ENCODE results near the gene AFAP1L2. TPM values are rescaled to one million over a fixed set of nuclear protein-coding genes. Genes with fewer than 3 reads are reported as not detected.
A peak's percentile ranks its signal among the peaks of the same experiment; 100 is the strongest.

AFAP1L2 gene
- total and polyA plus RNA-seq, 4 experiments from 2014 or later: 0.50 to 4.3 (median 2.3) TPM

DNA sequence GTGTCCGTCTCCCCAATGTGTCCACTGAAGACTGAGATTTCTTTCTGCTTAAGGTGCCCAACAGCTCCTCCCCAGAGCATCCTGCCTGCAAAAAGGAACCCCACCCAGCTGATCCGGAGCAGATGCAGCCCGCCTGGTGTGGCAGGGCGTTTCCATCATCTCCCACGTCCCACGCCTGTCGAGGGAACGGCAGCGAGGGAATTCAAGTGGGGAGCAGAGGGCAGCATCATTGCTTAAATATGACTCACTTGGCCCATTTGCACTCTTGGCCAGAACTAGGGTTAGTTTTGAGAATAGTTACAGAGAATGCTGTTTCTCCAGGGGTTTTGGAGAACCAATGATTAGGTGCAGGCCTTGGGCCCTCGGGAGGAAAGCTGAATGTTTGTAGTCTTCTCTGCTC lies 144.5 kb downstream of the AFAP1L2 start:
- Mint-ChIP-seq H3K27me3 (peaks cover 0 to 2% of the 10 kb centered on the region in 2 donors), H3K36me3 (no peaks in the 10 kb centered on the region), H3K9me3 (no peaks in the 10 kb centered on the region), H3K4me3 (no peak overlapping the region), H3K27ac (peak overlapping the region in 1 of 7 donors; percentile 4), H3K4me1 (peaks cover 0 to 14% (median 3%) of the 10 kb centered on the region in 4 donors)
- no peaks in the 10 kb centered on the region for H3K27me3 ChIP-seq (ENCODE audit: insufficient read depth, low read length)
- intact Hi-C loops (cut with micrococcal nuclease): no loop called here
- no peak for DNase-seq
- H3K36me3 ChIP-seq (ENCODE audit: insufficient read depth, low read length): no peaks in the 10 kb centered on the region
- ChIA-PET CTCF (ENCODE audit: partially characterized antibody) (no interaction called here), POLR2A (ENCODE audit: partially characterized antibody) (no interaction called here)
- no peaks in the 10 kb centered on the region for H3K4me1 ChIP-seq (ENCODE audit: insufficient read depth, low read length)
- H3K4me3 ChIP-seq (ENCODE audit: low read length in 2 of 2): no peak overlapping the region
- H3K9me3 ChIP-seq (ENCODE audit: control insufficient read depth in 1 of 2, low read length in 2 of 2): no peaks in the 10 kb centered on the region
- H3K27ac ChIP-seq (ENCODE audit: low read depth, low read length): no peak overlapping the region

DNA sequence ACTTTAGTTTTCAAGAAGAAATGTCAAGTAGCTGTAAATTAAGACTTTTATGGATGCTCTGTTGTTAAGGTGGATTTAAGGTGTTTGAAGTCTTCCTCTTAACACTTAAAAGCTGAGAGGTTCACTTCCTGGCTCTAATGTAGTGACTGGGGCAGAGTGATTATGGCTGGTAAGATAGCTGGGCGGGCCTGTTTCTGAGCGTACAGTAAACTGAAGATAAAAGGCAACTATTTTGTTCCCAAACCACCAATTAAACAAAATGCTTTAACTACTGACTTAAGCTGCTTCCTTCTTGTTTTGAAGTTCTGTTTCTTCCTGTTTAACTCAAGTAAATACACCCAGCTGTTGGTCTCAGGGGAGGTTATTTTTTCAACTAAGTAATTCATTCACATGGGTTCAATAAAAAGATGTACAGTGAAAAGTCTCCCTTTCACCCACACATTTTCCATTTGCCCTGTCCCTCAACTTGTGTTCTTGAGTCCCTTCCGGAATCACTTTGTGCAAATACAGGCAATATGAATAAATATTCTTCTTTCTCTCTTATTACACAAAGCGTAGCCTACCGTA lies 145.9 kb downstream of the AFAP1L2 start:
- ChIA-PET POLR2A (ENCODE audit: partially characterized antibody) (no interaction called here), CTCF (ENCODE audit: partially characterized antibody) (no interaction called here)
- H3K4me3 Mint-ChIP-seq: peak overlapping the region in 1 of 8 donors; percentile 39
- no peaks in the 10 kb centered on the region for H3K36me3 Mint-ChIP-seq
- no peaks in the 10 kb centered on the region for H3K4me1 ChIP-seq (ENCODE audit: insufficient read depth, low read length)
- H3K4me1 Mint-ChIP-seq: peaks cover 0 to 14% (median 4%) of the 10 kb centered on the region in 4 donors
- no peaks in the 10 kb centered on the region for H3K9me3 Mint-ChIP-seq
- no peaks in the 10 kb centered on the region for H3K9me3 ChIP-seq (ENCODE audit: control insufficient read depth in 1 of 2, low read length in 2 of 2)
- H3K36me3 ChIP-seq (ENCODE audit: insufficient read depth, low read length): no peaks in the 10 kb centered on the region
- H3K27me3 ChIP-seq (ENCODE audit: insufficient read depth, low read length): no peaks in the 10 kb centered on the region
- H3K27ac ChIP-seq (ENCODE audit: low read depth, low read length): no peak overlapping the region
- intact Hi-C loops (cut with micrococcal nuclease): no loop called here
- H3K4me3 ChIP-seq (ENCODE audit: low read length in 2 of 2): no peak overlapping the region
- peak overlapping the region in 3 of 7 donors; percentile 0 to 67 (median 33) for H3K27ac Mint-ChIP-seq
- H3K27me3 Mint-ChIP-seq: peaks cover 0 to 2% of the 10 kb centered on the region in 2 donors
- peak in 1 of 5 donors; percentile 2 for DNase-seq

DNA sequence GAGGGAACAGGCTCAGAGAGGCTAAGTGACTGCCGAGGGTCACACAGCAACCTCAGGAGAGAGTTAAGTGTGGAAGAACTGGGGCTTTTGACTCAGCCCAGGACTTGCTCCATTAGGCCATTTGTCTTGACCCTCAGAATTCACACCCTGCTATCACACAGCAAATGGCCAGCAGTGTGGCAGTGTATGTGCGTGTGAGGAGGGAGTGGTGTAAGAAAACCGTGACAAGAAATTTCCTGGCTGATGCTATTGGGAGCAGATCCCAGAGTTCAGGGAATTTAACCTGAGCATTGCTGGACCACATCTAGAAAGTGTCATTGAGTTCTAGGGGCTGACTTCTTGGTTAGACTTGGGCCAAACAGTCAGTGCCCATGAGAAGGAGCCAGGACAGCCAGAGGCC lies 146.8 kb downstream of the AFAP1L2 start:
- Histone ChIP-seq H3K9me3 (ENCODE audit: control insufficient read depth in 1 of 2, low read length in 2 of 2) (no peaks in the 10 kb centered on the region), H3K4me3 (ENCODE audit: low read length in 2 of 2) (no peak overlapping the region), H3K36me3 (ENCODE audit: insufficient read depth, low read length) (no peaks in the 10 kb centered on the region), H3K4me1 (ENCODE audit: insufficient read depth, low read length) (no peaks in the 10 kb centered on the region), H3K27ac (ENCODE audit: low read depth, low read length) (no peak overlapping the region), H3K27me3 (ENCODE audit: insufficient read depth, low read length) (no peaks in the 10 kb centered on the region)
- Mint-ChIP-seq H3K9me3 (no peaks in the 10 kb centered on the region), H3K4me3 (no peak overlapping the region), H3K27me3 (peaks cover 0 to 4% of the 10 kb centered on the region in 2 donors), H3K4me1 (peaks cover 0 to 14% (median 4%) of the 10 kb centered on the region in 4 donors), H3K36me3 (no peaks in the 10 kb centered on the region), H3K27ac (no peak overlapping the region)
- intact Hi-C loops (cut with micrococcal nuclease): no loop called here
- no peak for DNase-seq
- ChIA-PET CTCF (ENCODE audit: partially characterized antibody) (no interaction called here), POLR2A (ENCODE audit: partially characterized antibody) (no interaction called here)

GRCh38 chr10:114256822-114257221 lies 147.5 kb downstream of the AFAP1L2 start:
- Mint-ChIP-seq H3K4me3 (no peak overlapping the region), H3K27ac (no peak overlapping the region), H3K27me3 (peaks cover 0 to 4% of the 10 kb centered on the region in 2 donors), H3K9me3 (no peaks in the 10 kb centered on the region), H3K36me3 (no peaks in the 10 kb centered on the region), H3K4me1 (peaks cover 0 to 14% (median 4%) of the 10 kb centered on the region in 4 donors)
- Histone ChIP-seq H3K4me3 (ENCODE audit: low read length in 2 of 2) (no peak overlapping the region), H3K4me1 (ENCODE audit: insufficient read depth, low read length) (no peaks in the 10 kb centered on the region), H3K27ac (ENCODE audit: low read depth, low read length) (no peak overlapping the region), H3K9me3 (ENCODE audit: control insufficient read depth in 1 of 2, low read length in 2 of 2) (no peaks in the 10 kb centered on the region), H3K36me3 (ENCODE audit: insufficient read depth, low read length) (no peaks in the 10 kb centered on the region), H3K27me3 (ENCODE audit: insufficient read depth, low read length) (no peaks in the 10 kb centered on the region)
- intact Hi-C loops (cut with micrococcal nuclease): no loop called here
- ChIA-PET POLR2A (ENCODE audit: partially characterized antibody) (no interaction called here), CTCF (ENCODE audit: partially characterized antibody) (no interaction called here)
- no peak for DNase-seq

DNA sequence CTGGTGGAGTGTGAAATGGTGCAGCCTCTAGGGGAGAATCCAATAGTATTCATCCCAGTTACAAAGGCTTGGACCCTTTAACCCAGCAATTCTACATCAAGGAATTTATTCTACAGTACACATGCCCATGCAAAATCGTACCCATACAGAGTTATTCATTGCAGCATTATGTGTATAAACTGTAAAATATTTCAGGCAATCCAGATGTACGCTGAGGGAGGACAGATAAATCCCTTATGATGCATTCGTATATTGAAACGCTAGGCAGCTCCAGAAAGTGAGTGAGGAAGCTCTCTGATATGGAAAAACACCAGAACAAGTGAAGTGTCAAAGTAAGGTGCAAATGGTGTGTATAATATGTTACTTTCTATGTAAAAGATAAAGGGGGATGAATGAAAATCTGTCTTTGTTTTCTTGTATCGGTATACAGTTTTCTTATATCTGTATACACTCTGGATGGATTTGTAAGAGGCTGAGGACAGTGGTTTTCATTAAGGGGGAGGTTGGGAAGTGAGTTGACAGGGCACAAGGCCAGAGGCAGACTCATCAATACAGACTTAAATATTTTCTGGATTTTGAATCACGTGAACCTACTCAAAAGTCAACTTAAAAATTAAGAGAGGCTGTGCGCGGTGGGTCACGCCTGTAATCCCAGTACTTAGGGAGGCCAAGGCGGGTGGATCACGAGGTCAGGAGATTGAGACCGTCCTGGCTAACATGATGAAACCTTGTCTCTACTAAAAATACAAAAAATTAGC lies 148.1 kb downstream of the AFAP1L2 start:
- Mint-ChIP-seq H3K4me3 (no peak overlapping the region), H3K36me3 (no peaks in the 10 kb centered on the region), H3K27me3 (peaks cover 0 to 4% of the 10 kb centered on the region in 2 donors), H3K4me1 (peaks cover 0 to 11% (median 4%) of the 10 kb centered on the region in 4 donors), H3K27ac (peak overlapping the region in 1 of 7 donors; percentile 25), H3K9me3 (no peaks in the 10 kb centered on the region)
- H3K36me3 ChIP-seq (ENCODE audit: insufficient read depth, low read length): no peaks in the 10 kb centered on the region
- no peaks in the 10 kb centered on the region for H3K9me3 ChIP-seq (ENCODE audit: control insufficient read depth in 1 of 2, low read length in 2 of 2)
- ChIA-PET CTCF (ENCODE audit: partially characterized antibody) (interaction anchor here (1.6 kb wide), 1 partner anchor 11 kb away, joined by 4 read pairs; no protein-coding TSS in a partner anchor), POLR2A (ENCODE audit: partially characterized antibody) (no interaction called here)
- intact Hi-C loops (cut with micrococcal nuclease): no loop called here
- H3K4me1 ChIP-seq (ENCODE audit: insufficient read depth, low read length): no peaks in the 10 kb centered on the region
- H3K27me3 ChIP-seq (ENCODE audit: insufficient read depth, low read length): no peaks in the 10 kb centered on the region
- DNase-seq: no peak
- H3K4me3 ChIP-seq (ENCODE audit: low read length in 2 of 2): no peak overlapping the region
- H3K27ac ChIP-seq (ENCODE audit: low read depth, low read length): no peak overlapping the region

- no peak overlapping the region for H3K4me3 Mint-ChIP-seq
- Histone ChIP-seq H3K27ac (ENCODE audit: low read depth, low read length) (no peak overlapping the region), H3K36me3 (ENCODE audit: insufficient read depth, low read length) (no peaks in the 10 kb centered on the region), H3K4me1 (ENCODE audit: insufficient read depth, low read length) (no peaks in the 10 kb centered on the region), H3K9me3 (ENCODE audit: control insufficient read depth in 1 of 2, low read length in 2 of 2) (no peaks in the 10 kb centered on the region), H3K4me3 (ENCODE audit: low read length in 2 of 2) (no peak overlapping the region), H3K27me3 (ENCODE audit: insufficient read depth, low read length) (no peaks in the 10 kb centered on the region)
- intact Hi-C loops (cut with micrococcal nuclease): no loop called here
- POLR2A ChIA-PET (ENCODE audit: partially characterized antibody): no interaction called here
- peaks cover 0 to 11% (median 4%) of the 10 kb centered on the region in 4 donors for H3K4me1 Mint-ChIP-seq
- CTCF ChIA-PET (ENCODE audit: partially characterized antibody): interaction anchor here (1.6 kb wide), 1 partner anchor 10 kb away, joined by 4 read pairs; no protein-coding TSS in a partner anchor
- H3K27me3 Mint-ChIP-seq: peaks cover 0 to 4% of the 10 kb centered on the region in 2 donors
- DNase-seq: no peak
- no peaks in the 10 kb centered on the region for H3K36me3 Mint-ChIP-seq
- H3K27ac Mint-ChIP-seq: no peak overlapping the region
- no peaks in the 10 kb centered on the region for H3K9me3 Mint-ChIP-seq
These were observed 149.1 kb downstream of the AFAP1L2 start for GRCh38 chr10:114255227-114255626.

GRCh38 chr10:114252883-114253282 lies 151.4 kb downstream of the AFAP1L2 start:
- no peaks in the 10 kb centered on the region for H3K27me3 ChIP-seq (ENCODE audit: insufficient read depth, low read length)
- no peaks in the 10 kb centered on the region for H3K4me1 ChIP-seq (ENCODE audit: insufficient read depth, low read length)
- DNase-seq: no peak
- peaks cover 0 to 5% (median 1%) of the 10 kb centered on the region in 4 donors for H3K4me1 Mint-ChIP-seq
- H3K9me3 Mint-ChIP-seq: no peaks in the 10 kb centered on the region
- POLR2A ChIA-PET (ENCODE audit: partially characterized antibody): no interaction called here
- H3K36me3 Mint-ChIP-seq: no peaks in the 10 kb centered on the region
- H3K4me3 ChIP-seq (ENCODE audit: low read length in 2 of 2): no peak overlapping the region
- H3K27ac Mint-ChIP-seq: no peak overlapping the region
- peaks cover 1 to 7% of the 10 kb centered on the region in 2 donors for H3K27me3 Mint-ChIP-seq
- CTCF ChIA-PET (ENCODE audit: partially characterized antibody): no interaction called here
- no peaks in the 10 kb centered on the region for H3K9me3 ChIP-seq (ENCODE audit: control insufficient read depth in 1 of 2, low read length in 2 of 2)
- intact Hi-C loops (cut with micrococcal nuclease): no loop called here
- H3K36me3 ChIP-seq (ENCODE audit: insufficient read depth, low read length): no peaks in the 10 kb centered on the region
- no peak overlapping the region for H3K4me3 Mint-ChIP-seq
- H3K27ac ChIP-seq (ENCODE audit: low read depth, low read length): no peak overlapping the region
